Osteocyte (in vitro differentiated cells): ENCODE results near the gene IQSEC2. TPM values are rescaled to one million over a fixed set of nuclear protein-coding genes. Genes with fewer than 3 reads are reported as not detected.

Source experiments
- DNase-seq: peaks from one replicate; pipeline ENCODE4 v3.0.0; 2021; ENCODE audit warnings: mixed read lengths; ENCODE audit not compliant: unreplicated experiment; ENCODE audit errors: extremely low spot score
- H3K27ac Mint-ChIP-seq: one replicate; pipeline ENCODE4 v1.8.0; 2021; ENCODE audit warnings: mild to moderate bottlenecking, mixed read lengths; ENCODE audit not compliant: unreplicated experiment
- H3K27me3 Mint-ChIP-seq: one replicate; pipeline ENCODE4 v1.8.0; 2021; ENCODE audit warnings: mixed read lengths; ENCODE audit not compliant: unreplicated experiment
- H3K36me3 Mint-ChIP-seq: one replicate; pipeline ENCODE4 v1.8.0; 2021; ENCODE audit warnings: mixed read lengths; ENCODE audit not compliant: unreplicated experiment
- H3K4me1 Mint-ChIP-seq: one replicate; pipeline ENCODE4 v1.8.0; 2021; ENCODE audit warnings: mixed read lengths; ENCODE audit not compliant: unreplicated experiment
- H3K4me3 Mint-ChIP-seq: one replicate; pipeline ENCODE4 v1.8.0; 2021; ENCODE audit warnings: mild to moderate bottlenecking, moderate library complexity, mixed read lengths; ENCODE audit not compliant: unreplicated experiment
- H3K9me3 Mint-ChIP-seq: one replicate; pipeline ENCODE4 v1.8.0; 2021; ENCODE audit warnings: mixed read lengths; ENCODE audit not compliant: unreplicated experiment
- total RNA-seq: library from RNA; stranded (reverse); gene quantifications from 2 replicates; pipeline ENCODE4 v1.2.1, GENCODE V29; 2021
- TF ChIP-seq, protein P1 (sequence below): fragments of 200-600 bp; sonication (generic); IDR thresholded peaks from 2 replicates; pipeline ENCODE4 v1.5.0; 2021; ENCODE audit warnings: antibody characterized with exemption, mild to moderate bottlenecking, moderate library complexity

Gene IQSEC2
- total RNA-seq, 1 donor from 2014 or later, result 8.8 TPM

DNA sequence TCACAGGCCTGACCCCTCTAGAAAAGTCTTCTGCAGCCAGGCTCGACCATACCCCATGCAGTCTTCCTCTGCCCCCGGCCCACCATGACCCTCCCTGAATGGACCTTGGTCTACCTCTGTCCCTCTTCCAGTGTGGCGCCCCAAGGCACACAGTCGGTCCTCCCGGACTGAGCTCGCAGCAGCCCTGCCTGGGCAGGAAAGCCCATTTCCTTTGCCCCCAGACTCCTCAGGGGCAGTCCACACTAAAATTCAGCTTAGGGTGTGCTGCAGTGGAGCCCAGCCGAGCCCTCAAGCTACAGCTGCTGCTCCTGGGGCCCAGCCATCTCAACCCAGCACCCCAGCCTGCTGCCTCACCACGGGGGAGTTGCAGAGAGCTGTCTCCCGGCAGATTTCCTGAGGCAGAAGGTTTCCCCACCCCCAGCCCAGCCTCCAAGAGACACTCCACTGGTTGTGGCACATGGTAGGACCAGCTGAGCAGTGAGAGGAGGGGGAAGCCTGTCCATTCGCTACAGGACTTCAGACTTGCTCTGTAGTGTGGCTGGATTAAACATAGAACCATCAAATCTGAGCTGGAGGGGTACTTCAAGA lies 37.5 kb upstream of the IQSEC2 start:
- H3K9me3 Mint-ChIP-seq, result peaks cover 6% of the 10 kb centered on the region
- H3K36me3 Mint-ChIP-seq, result no peaks in the 10 kb centered on the region
- peaks cover 26% of the 10 kb centered on the region for H3K27me3 Mint-ChIP-seq

DNA sequence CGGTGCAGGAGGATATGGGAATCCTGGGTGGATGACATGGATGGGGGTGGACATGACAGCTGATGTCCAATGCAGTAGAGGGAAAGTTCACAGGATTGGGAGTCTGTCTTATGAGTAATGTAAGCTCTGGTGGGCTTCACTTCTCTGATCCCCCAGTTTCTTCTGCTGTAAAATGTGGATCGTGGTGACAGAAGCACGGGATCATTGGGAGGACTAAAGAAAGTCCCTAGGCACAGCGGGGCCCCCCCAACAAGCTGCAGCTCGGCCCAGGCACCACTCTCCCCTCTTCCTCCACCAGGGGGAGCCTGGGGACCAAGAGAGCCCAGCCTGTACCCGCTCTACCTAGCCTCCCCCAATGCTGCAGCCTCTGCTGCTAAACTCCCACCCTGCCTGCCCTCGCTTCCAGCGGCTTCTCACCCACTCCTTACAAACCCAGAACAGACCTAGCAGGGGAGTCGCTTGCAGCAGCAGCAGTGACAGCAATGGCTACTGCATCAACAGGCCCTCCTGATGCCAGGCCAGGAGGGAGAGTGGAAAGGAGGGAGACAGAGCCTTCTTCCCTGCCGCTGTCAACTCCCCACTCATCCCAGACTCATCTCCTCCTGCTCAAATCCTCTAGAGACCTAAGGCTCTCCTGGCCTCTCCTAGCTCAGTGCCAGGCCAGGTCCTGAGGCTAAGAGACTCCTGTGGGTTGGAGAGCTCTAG lies 36.1 kb upstream of the IQSEC2 start:
- peaks cover 6% of the 10 kb centered on the region for H3K9me3 Mint-ChIP-seq
- no peak for DNase-seq
- TF ChIP-seq, protein P1, sequence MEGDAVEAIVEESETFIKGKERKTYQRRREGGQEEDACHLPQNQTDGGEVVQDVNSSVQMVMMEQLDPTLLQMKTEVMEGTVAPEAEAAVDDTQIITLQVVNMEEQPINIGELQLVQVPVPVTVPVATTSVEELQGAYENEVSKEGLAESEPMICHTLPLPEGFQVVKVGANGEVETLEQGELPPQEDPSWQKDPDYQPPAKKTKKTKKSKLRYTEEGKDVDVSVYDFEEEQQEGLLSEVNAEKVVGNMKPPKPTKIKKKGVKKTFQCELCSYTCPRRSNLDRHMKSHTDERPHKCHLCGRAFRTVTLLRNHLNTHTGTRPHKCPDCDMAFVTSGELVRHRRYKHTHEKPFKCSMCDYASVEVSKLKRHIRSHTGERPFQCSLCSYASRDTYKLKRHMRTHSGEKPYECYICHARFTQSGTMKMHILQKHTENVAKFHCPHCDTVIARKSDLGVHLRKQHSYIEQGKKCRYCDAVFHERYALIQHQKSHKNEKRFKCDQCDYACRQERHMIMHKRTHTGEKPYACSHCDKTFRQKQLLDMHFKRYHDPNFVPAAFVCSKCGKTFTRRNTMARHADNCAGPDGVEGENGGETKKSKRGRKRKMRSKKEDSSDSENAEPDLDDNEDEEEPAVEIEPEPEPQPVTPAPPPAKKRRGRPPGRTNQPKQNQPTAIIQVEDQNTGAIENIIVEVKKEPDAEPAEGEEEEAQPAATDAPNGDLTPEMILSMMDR, result peak; percentile 76
- peaks cover 18% of the 10 kb centered on the region for H3K4me1 Mint-ChIP-seq
- peaks cover 20% of the 10 kb centered on the region for H3K27me3 Mint-ChIP-seq
- H3K4me3 Mint-ChIP-seq, result no peak overlapping the region
- H3K36me3 Mint-ChIP-seq, result no peaks in the 10 kb centered on the region
- H3K27ac Mint-ChIP-seq, result no peak overlapping the region

More for the DNA sequence above, 37.5 kb upstream of the IQSEC2 start:
- TF ChIP-seq, protein P1, result no peak
- peaks cover 13% of the 10 kb centered on the region for H3K4me1 Mint-ChIP-seq
- H3K4me3 Mint-ChIP-seq, result no peak overlapping the region
- no peak for DNase-seq
- H3K27ac Mint-ChIP-seq, result no peak overlapping the region

DNA sequence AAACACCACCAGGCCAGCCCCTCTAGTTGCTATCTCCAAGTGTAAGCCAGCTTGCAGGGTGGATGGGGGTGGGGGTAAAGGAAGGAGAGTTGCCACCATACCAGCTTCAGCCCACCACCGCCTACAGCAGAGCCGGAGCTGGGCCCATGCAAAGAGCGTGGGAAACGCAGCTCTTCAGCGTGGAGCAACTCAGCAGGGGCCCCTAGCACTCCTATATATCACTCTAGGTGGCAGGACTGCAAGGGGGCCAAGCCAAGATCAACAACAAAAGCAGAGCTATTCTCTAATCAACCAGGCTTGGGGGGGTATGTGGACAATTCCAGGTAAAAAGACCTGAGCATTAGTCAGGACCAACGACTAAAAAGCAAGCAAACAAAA lies 35.5 kb upstream of the IQSEC2 start:
- no peak overlapping the region for H3K27ac Mint-ChIP-seq
- no peaks in the 10 kb centered on the region for H3K36me3 Mint-ChIP-seq
- H3K27me3 Mint-ChIP-seq, result peaks cover 16% of the 10 kb centered on the region
- H3K4me3 Mint-ChIP-seq, result no peak overlapping the region
- peaks cover 1% of the 10 kb centered on the region for H3K9me3 Mint-ChIP-seq
- no peak for DNase-seq
- TF ChIP-seq, protein P1, result no peak
- H3K4me1 Mint-ChIP-seq, result peaks cover 18% of the 10 kb centered on the region

DNA sequence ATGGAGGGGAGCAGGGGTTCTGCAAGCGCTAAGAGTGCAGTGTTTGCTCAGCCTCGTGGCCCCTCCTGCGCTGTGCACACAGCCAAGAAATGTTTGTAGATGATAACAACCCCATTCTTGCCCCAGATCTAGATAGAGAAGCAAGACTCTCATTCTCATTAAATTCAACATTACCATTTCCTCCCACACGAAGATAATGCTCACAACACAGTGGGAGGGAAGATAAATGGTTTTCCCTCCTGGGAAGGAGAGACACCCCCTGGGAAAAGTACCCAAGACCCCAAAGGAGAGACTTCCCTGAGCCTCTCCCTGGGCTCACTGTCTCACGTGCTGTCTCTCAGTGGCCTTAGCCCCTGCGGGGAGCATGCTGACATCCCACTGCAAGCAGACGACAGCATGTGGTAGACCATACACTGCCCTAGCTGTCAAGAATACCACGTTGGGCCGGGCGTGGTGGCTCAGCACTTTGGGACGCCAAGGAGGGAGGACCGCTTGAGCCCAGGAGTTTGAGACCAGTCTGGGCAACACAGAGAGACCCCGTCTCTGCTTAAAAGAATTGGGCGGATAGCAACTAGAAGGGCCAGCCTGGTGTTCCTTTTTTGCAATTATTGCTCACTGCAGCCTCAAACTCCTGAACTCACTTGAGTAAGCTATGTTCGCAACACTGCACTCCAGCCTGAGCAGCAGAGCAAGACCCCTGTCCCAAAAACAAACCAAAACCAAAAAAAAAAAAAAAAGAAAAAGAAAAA lies 34.9 kb upstream of the IQSEC2 start:
- Mint-ChIP-seq H3K27me3 (peaks cover 11% of the 10 kb centered on the region), H3K9me3 (no peaks in the 10 kb centered on the region), H3K36me3 (no peaks in the 10 kb centered on the region), H3K4me3 (no peak overlapping the region), H3K27ac (no peak overlapping the region), H3K4me1 (peaks cover 16% of the 10 kb centered on the region)
- TF ChIP-seq, protein P1, result no peak
- no peak for DNase-seq

DNA sequence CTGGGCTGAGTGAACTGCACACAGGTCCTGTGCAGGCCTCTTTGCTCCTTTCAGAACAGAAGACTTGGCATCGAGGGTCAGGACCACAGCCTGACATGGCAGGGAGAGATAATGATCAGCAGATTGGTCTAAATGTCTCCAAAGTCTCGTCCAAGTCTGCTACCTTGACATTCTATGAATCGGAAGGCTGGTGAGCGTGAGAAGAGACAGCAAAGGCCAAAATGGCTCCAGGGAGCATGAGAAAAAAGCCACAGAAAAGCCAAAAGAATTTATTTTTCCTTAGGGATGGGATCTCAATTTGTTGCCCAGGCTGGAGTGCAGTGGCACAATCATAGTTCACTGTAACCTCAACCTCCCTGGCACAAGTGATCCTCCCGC lies 32.3 kb upstream of the IQSEC2 start:
- Mint-ChIP-seq H3K27me3 (peaks cover 4% of the 10 kb centered on the region), H3K36me3 (no peaks in the 10 kb centered on the region), H3K9me3 (no peaks in the 10 kb centered on the region), H3K4me1 (peaks cover 10% of the 10 kb centered on the region), H3K4me3 (no peak overlapping the region), H3K27ac (no peak overlapping the region)
- no peak for DNase-seq
- TF ChIP-seq, protein P1, result no peak
